NAMALWA (cell line): ENCODE data around the gene TIGD6.
"Not testable (repeated sequence)": the region's sequence is repeated elsewhere in the genome, so short reads cannot be mapped to it uniquely, and the experiment has no call there.

Experiments used
- DNase-seq: peaks from one replicate; pipeline ENCODE4 v3.0.0-alpha.2; 2015; ENCODE audit warnings: low spot score

Gene TIGD6

DNA sequence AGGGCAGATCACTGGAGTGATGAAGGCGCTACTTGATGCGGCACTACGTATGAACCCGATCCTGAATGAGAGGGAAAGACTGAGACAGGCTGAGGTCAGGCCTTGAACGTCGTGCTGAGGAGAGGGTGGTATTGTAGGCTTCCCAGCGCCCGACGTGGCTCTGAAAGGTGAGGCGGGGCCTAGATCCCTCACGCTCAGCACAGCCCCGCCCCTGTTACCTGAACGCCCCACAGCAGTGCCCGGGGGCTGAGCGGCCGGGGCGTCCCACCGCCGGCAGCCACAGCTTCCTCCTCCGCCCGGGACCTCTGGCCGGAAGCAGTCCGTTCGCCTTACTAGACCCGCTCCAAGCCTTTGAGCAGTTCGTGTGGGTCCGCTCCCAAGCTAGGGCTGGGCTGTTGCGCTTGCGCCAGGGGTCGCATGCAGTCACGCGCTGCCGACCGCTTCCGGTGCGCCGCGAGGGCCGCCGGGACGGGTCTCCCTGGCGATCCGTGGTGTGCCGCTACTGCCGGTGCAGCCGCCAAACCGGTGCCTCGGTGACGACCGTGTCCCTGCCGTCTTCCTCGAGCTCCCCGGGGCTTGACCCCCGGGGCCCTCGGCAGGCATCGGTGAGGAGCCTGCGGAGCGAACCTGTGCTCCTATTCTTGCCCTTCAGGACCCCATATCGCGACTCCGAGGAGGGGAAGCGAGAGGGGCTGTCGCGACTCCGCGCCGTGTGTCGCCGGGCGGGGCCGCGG, at the start of gene TIGD6, which contains the start of gene HMGXB3:
Gene TIGD6 (minus strand): TSS at position 399 of the 734 bp plus-strand sequence. CDS start 4,306 bp downstream, outside the sequence.
Gene HMGXB3 (plus strand): TSS at position 484 of the 734 bp plus-strand sequence. CDS start 4,114 bp downstream, outside the sequence.
- peak; percentile 98 for DNase-seq

DNA sequence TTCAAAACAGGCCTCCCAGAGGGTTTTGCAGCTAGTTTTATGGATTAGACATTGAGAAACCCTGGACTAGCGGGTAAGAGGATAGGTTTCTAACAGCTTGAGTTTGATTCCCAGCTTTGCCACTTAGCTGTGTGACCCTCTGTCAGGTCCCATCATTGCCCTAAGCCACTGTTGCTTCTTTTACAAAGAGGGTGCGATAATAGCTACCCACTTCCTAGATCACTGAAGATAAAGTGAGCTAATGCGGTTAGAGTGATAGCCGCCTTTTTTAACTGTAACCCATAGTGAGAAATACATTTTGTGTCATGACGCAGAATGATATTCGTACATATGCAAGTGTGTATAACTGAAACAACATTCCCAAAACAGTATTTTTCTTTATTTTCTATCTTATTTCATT, 45.6 kb upstream of the TIGD6 start:
- no peak for DNase-seq

DNA sequence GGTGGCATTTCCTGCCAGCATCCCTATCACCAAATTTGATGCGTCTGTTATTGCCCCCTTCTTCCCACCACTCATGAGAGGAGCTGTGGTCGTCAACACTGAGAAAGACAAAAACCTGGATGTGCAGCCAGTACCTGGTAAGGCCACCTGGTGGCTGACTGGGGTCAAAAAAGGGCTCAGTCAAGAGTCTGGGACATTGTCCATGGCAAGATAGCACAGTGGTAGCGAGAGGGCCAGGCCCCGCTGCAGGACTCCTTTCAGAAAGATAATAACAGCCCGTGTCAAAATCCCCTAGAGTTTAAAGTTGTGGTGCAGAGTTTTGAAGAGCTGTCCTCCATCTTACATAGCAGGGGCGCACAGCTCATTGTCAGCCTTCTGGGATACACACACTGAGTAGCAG, 45.1 kb upstream of the TIGD6 start:
- no peak for DNase-seq

- DNase-seq, result no peak
Measured at GRCh38 chr5:150044712-150045111, 44.3 kb upstream of the TIGD6 start.

DNA sequence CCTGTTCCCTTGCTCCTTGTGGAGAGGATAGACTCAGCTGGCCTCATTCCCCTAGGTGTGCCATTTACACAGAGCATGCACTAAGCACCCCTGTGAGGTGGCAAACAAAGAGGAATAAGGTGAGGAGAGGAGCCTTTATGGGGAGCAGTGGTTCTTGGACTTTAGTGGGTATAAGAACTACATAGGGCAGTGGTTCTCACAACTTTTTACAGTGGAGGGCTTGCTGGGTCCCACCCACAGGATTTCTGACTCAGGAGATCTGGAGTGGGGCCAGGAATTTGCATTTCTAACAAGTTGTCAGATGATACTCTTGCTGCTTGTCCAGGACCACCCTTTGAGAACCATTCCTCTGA, 43.9 kb upstream of the TIGD6 start:
- DNase-seq, result no peak

DNA sequence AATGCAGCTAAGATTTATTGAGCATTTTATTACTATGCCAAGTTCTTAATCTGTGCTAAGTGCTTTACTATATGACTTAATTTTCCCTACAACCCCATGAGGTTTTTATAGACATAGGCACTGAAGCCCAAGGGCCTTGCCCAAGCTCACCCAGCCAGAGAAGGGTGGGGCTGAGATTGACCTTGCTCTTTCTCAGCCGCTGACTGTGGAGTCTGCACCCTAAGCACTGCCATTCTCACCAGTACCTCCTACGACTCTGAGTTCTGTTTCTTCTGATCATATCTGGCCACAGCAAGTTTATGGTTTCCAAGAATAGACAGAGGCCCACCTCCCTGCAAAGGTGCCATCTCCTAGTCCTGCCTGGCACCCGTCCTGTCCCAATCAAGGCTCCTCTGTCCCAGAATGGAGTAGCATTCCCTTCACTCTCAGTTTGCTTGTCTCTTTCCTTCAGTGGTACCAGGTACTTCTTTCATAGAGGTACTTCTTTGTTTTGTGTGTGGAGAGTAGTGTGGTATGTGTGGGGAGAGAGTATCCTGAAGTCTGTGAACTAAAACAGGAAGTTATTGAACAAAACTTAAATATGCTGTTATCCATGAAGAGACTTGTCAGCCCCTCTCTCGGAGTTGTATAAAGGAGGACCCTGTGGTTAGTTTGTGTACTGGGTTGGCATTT, 43.3 kb upstream of the TIGD6 start:
- no peak for DNase-seq

DNA sequence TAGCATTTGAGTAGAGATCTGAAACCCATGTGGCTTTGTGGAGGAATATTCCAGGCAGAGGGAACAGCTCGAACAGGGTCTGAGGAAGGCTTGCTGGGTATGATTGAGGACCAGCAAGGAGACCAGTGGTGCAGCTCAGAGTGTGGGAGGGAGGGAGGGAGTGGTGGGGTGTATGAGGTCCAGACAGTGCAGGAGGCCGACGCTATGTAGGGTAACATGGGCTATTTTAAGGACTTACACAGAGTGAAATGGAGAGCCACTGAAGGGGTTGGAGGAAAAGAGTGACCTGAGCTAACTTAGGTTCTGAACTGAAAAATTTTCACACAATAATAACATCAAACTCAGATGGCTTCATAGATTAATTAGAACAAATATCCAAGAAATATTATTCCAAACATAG, 42.0 kb upstream of the TIGD6 start:
- DNase-seq, result no peak

DNA sequence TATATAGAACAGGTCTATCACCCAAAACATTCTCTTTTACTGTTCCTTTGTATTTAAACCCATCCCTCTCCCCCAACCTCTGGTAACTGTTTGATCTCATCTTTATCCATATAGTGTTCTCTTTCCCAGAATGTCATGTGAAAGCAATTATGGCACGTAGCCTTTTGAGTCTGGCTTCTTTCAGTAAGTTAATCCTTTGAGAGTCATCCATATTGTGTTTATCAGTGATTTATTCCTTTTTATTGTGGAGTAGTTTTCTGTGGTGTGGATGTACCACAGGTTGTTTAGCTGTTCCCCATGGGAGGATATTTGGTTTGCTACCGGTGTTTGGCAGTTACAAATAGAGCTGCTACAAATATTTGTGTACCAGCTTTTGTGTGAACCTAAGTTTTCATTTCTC, 38.1 kb upstream of the TIGD6 start:
- DNase-seq, result no peak

DNA sequence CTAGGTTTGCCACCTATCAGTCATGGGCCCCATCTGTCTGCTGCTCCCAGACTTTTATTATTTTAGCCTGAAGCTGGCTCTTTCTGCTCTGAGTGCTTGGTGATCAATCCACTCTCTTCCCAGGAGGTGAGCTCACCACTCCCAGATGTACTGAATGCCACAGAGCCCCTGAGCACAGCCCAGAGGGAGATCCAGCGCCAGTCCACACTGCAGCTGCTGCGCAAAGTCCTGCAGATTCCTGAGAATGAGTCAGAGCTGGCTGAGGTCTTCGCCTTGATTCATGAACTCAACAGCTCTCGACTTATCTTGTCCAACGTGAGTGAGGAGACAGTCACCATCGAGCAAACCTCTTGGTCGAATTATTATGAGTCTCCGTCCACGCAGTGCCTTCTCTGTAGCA, 36.1 kb upstream of the TIGD6 start:
- no peak for DNase-seq

- peak; percentile 62 for DNase-seq
Measured at GRCh38 chr5:150035139-150035895, 34.9 kb upstream of the TIGD6 start.

DNA sequence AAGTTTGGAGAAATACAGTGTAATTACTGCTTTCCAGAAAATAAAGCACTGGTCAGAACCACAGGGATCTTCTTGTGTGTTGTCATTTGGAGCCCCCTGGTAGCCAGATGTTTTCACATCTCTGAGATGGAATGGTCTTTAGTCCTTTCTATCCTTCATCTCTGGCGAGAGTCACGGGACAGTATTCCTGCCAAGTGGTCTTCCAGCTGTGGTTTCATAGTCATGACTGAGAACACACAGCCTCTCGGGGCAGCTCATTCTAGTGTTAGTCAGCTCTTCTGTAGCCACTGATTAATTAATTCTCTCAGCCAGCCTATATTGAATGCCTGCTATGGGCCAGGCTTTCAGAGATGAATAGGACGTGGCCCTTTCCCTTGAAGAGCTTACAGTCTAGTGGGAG, 34.2 kb upstream of the TIGD6 start:
- DNase-seq, result no peak

DNA sequence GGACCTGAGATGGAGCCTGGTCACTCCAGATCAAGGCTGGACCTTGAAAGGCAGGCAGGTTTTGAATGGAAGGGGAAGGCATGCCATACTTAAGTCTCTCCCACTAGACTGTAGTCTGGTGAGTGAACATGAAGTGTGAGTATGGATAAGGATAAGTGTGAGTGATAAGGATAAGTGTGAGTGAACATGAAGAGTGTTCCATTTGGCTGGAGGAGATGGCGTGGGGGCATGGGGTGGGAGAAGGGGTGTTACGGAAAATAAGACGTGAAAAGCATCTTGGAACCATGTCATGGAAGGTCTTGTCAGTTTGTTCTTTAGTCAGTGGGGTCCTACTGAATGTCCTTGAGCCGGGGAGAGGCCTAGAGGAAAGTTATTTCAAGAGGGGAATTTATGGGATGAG, 32.9 kb upstream of the TIGD6 start:
- no peak for DNase-seq

DNA sequence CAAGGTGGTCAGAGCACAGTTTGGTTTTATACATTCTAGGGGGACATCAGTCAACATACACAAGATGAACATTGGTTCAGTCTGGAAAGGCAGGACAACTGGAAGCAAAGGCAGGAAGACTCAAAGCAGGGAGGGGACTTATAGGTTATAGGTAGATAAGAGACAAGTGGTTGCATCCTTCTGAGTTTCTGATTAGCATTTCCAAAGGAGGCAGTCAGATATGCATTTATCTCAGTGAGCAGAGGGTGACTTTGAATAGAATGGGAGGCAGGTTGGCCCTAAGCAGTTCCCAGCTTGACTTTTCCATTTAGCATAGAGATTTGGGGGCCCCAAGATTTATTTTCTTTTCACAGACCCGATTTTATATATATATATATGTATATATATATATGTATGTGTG, 27.6 kb upstream of the TIGD6 start:
- not testable (repeated sequence) for DNase-seq

- DNase-seq, result no peak
Measured at GRCh38 chr5:150026682-150027172, 26.3 kb upstream of the TIGD6 start.

- no peak for DNase-seq
Measured at GRCh38 chr5:150024346-150024984, 24.0 kb upstream of the TIGD6 start.

GRCh38 chr5:150023136-150023535, 22.7 kb upstream of the TIGD6 start:
- no peak for DNase-seq

- no peak for DNase-seq
Measured at GRCh38 chr5:150022681-150023080, 22.2 kb upstream of the TIGD6 start.

DNA sequence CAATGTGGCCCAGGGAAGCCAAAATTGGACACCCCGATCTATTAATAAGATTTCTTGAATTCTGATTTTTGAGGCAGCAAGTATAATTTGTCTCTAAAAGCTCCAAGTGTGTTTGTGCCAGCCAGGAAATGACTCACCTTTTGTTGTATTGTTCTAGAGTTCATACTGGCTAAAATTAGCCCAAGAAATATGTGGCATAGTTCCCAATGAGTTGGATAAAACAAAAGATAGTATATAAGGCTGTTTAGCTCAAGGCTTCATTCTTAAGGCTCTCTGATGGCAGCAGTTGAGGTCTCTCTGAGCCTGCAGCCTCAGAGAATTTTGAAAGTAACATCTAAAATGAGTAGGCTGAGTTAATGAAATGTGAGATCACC, 21.7 kb upstream of the TIGD6 start:
- no peak for DNase-seq

GRCh38 chr5:150021491-150022157, 21.2 kb upstream of the TIGD6 start:
- no peak for DNase-seq

GRCh38 chr5:150020249-150020648, 19.8 kb upstream of the TIGD6 start:
- DNase-seq, result no peak

GRCh38 chr5:150017226-150018005, 17.0 kb upstream of the TIGD6 start:
- DNase-seq, result no peak
